HepG2 (cell line): ENCODE measurements around the gene CDHR3. TPM values are rescaled to one million over a fixed set of nuclear protein-coding genes. Genes with fewer than 3 reads are reported as not detected.

Experiments used
- ATAC-seq: fragments of 200-7000 bp; cut with Tn5 transposase; 3 replicates; pipeline ENCODE4 v1.9.1; 2020; ENCODE audit warnings: mild to moderate bottlenecking, moderate library complexity
- BruUV-seq: library from RNA; stranded (reverse); fragments of 400-500 nt; replicated peaks from 2 replicates; lab custom pipeline; 2021; lab: Mats Ljungman, UMichigan
- CTCF ChIA-PET: fragments of 300-600 bp; formaldehyde crosslinking; extraction: SDS; loops from one replicate; lab custom pipeline; 2021; ENCODE audit warnings: low total read pairs, inconsistent platforms, low intra/inter-chr PET ratio; lab: Yijun Ruan, JAX
- POLR2A ChIA-PET: fragments of 350-600 bp; sonication (Branson Sonifier 250); formaldehyde crosslinking; loops from one replicate; lab custom pipeline; 2020; ENCODE audit warnings: antibody characterized with exemption, inconsistent platforms; lab: Yijun Ruan, JAX
- DNase-seq: peaks from one replicate; pipeline ENCODE4 v3.0.0-alpha.2; 2015; ENCODE audit warnings: low spot score
- FAIRE-seq: peaks from 3 replicates; lab custom pipeline; 2011; peaks lifted over from hg19 to GRCh38; lab: Jason Lieb, UNC
- H2AFZ ChIP-seq: one replicate; pipeline ENCODE4 v1.6.1; 2011; ENCODE audit warnings: low read length, inconsistent platforms
- H3K27ac ChIP-seq: fragments of 300-600 bp; 3 replicates; pipeline ENCODE4 v1.8.0; 2011; ENCODE audit warnings: mixed run types, mild to moderate bottlenecking, mixed read lengths, low read length, inconsistent platforms; ENCODE audit not compliant: insufficient read depth; ENCODE audit errors: extremely low read length
- H3K27me3 ChIP-seq, 2 experiments: fragments of 200-600 bp in 1 of 2; 2 replicates in 1 of 2; 3 replicates in 1 of 2; pipeline versions ENCODE4 v1.6.0 to v1.8.0; 2011; ENCODE audit warnings: low read length in 2 of 2, mild to moderate bottlenecking in 2 of 2, moderate library complexity in 2 of 2, inconsistent platforms in 1 of 2; ENCODE audit not compliant: insufficient read depth in 2 of 2, control insufficient read depth in 1 of 2
- H3K36me3 ChIP-seq, 2 experiments: fragments of 200-600 bp in 1 of 2; replicated peaks in 1 of 2; 2 replicates in 1 of 2; 3 replicates in 1 of 2; pipeline versions ENCODE4 v1.5.1 to v1.8.0; 2011; ENCODE audit warnings: low read length in 2 of 2, inconsistent platforms in 1 of 2; ENCODE audit not compliant: insufficient read depth in 2 of 2, control insufficient read depth in 1 of 2
- H3K4me1 ChIP-seq: 2 replicates; pipeline ENCODE4 v1.5.1; 2012; ENCODE audit warnings: low read length, inconsistent platforms; ENCODE audit not compliant: insufficient read depth
- H3K4me2 ChIP-seq: 2 replicates; pipeline ENCODE4 v1.6.0; 2011; ENCODE audit warnings: low read depth, low read length, inconsistent platforms
- H3K4me3 ChIP-seq, 3 experiments: fragments of 200-600 bp in 1 of 3; sonication (generic), shearing (Covaris generic) in 1 of 3; replicated peaks in 1 of 3; 2 replicates each; pipeline ENCODE4 v1.5.1; 2011 to 2016; ENCODE audit warnings: low read length in 3 of 3, inconsistent platforms in 2 of 3, low read depth in 2 of 3, mild to moderate bottlenecking in 2 of 3, control low read depth in 1 of 3, mixed read lengths in 1 of 3; ENCODE audit not compliant: insufficient read depth in 1 of 3
- H3K79me2 ChIP-seq: one replicate; pipeline ENCODE4 v1.6.1; 2011; ENCODE audit warnings: low read length, inconsistent platforms; ENCODE audit not compliant: insufficient read depth
- H3K9ac ChIP-seq: 2 replicates; pipeline ENCODE4 v1.6.0; 2011; ENCODE audit warnings: mild to moderate bottlenecking, low read depth, low read length, inconsistent platforms; ENCODE audit not compliant: insufficient read depth
- H3K9me3 ChIP-seq: 2 replicates; pipeline ENCODE4 v1.5.1; 2012; ENCODE audit warnings: mild to moderate bottlenecking, low read length
- H4K20me1 ChIP-seq: 2 replicates; pipeline ENCODE4 v1.6.0; 2011; ENCODE audit warnings: inconsistent platforms, mild to moderate bottlenecking, low read length, moderate library complexity; ENCODE audit not compliant: insufficient read depth
- ATF1 ChIP-seq: IDR thresholded peaks from 2 replicates; pipeline ENCODE4 v1.6.1; 2016; ENCODE audit warnings: mild to moderate bottlenecking, control low read depth
- KDM4B ChIP-seq: sonication (generic); formaldehyde crosslinking; IDR thresholded peaks from 2 replicates; pipeline ENCODE4 v1.4.0; 2020; ENCODE audit warnings: missing genetic modification reagents
- PCBP1 ChIP-seq: fragments of 200-400 bp; formaldehyde crosslinking; IDR thresholded peaks from 2 replicates; pipeline ENCODE4 v1.6.1; 2017; ENCODE audit warnings: mild to moderate bottlenecking, low read depth, low read length, borderline replicate concordance
- STAG1 ChIP-seq: sonication (generic); formaldehyde crosslinking; IDR thresholded peaks from 2 replicates; pipeline ENCODE4 v1.4.0; 2020; ENCODE audit warnings: missing genetic modification reagents
- TBP ChIP-seq: sonication (generic); formaldehyde crosslinking; IDR thresholded peaks from 2 replicates; pipeline ENCODE4 v1.5.0; 2020; ENCODE audit warnings: missing genetic modification reagents
- WGBS: methylation state at CpG from one replicate; pipeline ENCODE4 v1.1.6; 2017; ENCODE audit warnings: low lambda C conversion rate; 5-methylcytosine and 5-hydroxymethylcytosine counted together
- in situ Hi-C: cut with HindIII; loops from 2 replicates; pipeline ENCODE4 v1.10.0; 2017; ENCODE audit warnings: low pct_unique_long_range_greater_than_20kb; ENCODE audit not compliant: extremely low pct_ligation_motif_present
- intact Hi-C: fragments of 100-400 bp; cut with micrococcal nuclease; formaldehyde crosslinking; loops from one replicate; pipeline ENCODE4 v1.10.0; 2022; ENCODE audit not compliant: unreplicated experiment
- polyA plus RNA-seq, 8 experiments: library from polyadenylated mRNA; depleted of rRNA in 3 of 8; stranded (reverse) in 7 of 8; unstranded in 1 of 8; fragments of >200 nt; fragmentation: Illumina TruSeq in 4 of 8; extraction: Trizol in 4 of 8; gene quantifications; 2 replicates each; pipeline versions ENCODE4 v1.2.1 to v1.2.3, GENCODE V29; 2011 to 2016; ENCODE audit warnings: low read depth in 4 of 8, missing spikeins in 1 of 8, mixed read lengths in 1 of 8; ENCODE audit not compliant: insufficient read depth in 1 of 8
- total RNA-seq, 5 experiments: library from RNA; depleted of rRNA; stranded (reverse); fragments of >200 nt; fragmentation: Illumina TruSeq; extraction: Trizol; gene quantifications; 2 replicates each; pipeline ENCODE4 v1.2.3, GENCODE V29; 2016; ENCODE audit warnings: low read depth in 1 of 5
- TF ChIP-seq, protein P1 (sequence below): sonication (generic); formaldehyde crosslinking; IDR thresholded peaks from 2 replicates; pipeline ENCODE4 v1.4.0; 2020; ENCODE audit warnings: mild to moderate bottlenecking, missing genetic modification reagents
- TF ChIP-seq, protein P2 (sequence below): sonication (generic); formaldehyde crosslinking; IDR thresholded peaks from 2 replicates; pipeline ENCODE4 v1.8.1; 2023; ENCODE audit warnings: mild to moderate bottlenecking, missing genetic modification reagents

The CDHR3 gene
- total and polyA plus RNA-seq, 2 of the 13 experiments (the other 11 are each of a cell fraction or from before 2014, with no cell fraction given) = 6.5 to 11.8 TPM

DNA sequence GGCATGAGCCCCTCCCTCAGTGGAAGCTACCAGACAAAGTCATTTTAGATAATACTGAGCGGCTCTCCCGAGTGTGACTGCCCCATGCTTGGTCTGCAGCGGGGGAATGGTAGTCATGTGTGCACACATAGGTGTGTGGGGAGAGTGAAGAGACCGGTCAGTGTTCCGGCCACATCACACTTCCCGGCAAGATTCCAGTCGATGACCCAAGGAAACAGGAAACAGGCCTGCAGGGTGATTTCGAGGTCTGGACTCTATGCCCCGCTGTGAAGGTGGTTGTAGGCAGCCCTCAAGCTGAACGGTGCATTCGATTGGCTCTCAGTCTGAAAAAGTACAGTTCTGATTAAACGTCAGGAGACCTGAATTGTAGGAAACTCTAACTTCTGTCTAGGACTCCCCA lies 75.9 kb downstream of the CDHR3 start (continued):
- TF ChIP-seq, protein P1, sequence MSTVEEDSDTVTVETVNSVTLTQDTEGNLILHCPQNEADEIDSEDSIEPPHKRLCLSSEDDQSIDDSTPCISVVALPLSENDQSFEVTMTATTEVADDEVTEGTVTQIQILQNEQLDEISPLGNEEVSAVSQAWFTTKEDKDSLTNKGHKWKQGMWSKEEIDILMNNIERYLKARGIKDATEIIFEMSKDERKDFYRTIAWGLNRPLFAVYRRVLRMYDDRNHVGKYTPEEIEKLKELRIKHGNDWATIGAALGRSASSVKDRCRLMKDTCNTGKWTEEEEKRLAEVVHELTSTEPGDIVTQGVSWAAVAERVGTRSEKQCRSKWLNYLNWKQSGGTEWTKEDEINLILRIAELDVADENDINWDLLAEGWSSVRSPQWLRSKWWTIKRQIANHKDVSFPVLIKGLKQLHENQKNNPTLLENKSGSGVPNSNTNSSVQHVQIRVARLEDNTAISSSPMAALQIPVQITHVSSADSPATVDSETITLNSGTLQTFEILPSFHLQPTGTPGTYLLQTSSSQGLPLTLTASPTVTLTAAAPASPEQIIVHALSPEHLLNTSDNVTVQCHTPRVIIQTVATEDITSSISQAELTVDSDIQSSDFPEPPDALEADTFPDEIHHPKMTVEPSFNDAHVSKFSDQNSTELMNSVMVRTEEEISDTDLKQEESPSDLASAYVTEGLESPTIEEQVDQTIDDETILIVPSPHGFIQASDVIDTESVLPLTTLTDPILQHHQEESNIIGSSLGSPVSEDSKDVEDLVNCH = no peak

DNA sequence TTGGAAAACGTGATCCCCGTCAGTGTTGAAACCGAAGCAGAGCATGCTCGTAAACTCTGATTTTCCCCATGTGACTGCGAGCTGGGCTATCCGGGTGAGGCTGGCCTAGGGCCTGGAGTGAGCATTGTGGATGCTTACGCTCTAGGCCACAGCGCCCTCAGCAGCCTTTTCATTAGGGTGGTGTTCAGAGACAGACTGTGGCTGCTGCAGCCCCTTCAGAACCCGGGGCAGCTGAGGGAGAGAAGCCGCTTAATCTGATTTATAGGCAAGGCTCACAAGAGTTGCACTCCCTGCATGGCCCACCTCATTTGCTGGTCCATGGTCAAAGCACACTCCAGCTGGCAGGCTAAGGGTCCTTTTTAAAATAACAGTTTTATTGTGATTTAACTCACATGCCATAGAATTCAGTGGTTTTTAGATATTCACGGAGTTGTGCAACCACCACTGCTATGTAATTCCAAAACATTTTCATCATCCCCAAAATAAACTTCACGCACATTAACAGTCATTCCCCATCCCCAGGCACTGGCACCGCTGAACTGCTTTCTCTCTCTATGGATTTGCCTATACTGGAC lies 76.5 kb downstream of the CDHR3 start:
- Histone ChIP-seq H3K36me3 (no peaks in the 10 kb centered on the region), H3K27me3 (peaks cover 0 to 7% of the 10 kb centered on the region in 2 experiments; a peak in 1 of 5 replicates), H3K79me2 (no peaks in the 10 kb centered on the region), H3K27ac (no peak overlapping the region), H3K4me3 (no peak overlapping the region), H3K9me3 (no peaks in the 10 kb centered on the region), H4K20me1 (no peaks in the 10 kb centered on the region), H3K4me1 (peaks cover 20% of the 10 kb centered on the region), H3K4me2 (no peak overlapping the region), H2AFZ (no peak overlapping the region), H3K9ac (no peak overlapping the region)
- 68% methylated on average over 13 of the region's 13 CpGs for WGBS
- FAIRE-seq = no peak
- in situ Hi-C loops (loop anchor here (5.0 kb wide), 3 partner anchors 97 to 387 kb away; no protein-coding TSS in a partner anchor), intact Hi-C loops (no loop called here)
- no peak for ATAC-seq
- BruUV-seq = no TSS peak
- TF ChIP-seq PCBP1 (no peak), TBP (CRISPR knock-in tag) (no peak), KDM4B (CRISPR knock-in tag) (no peak), STAG1 (0 out of 2 replicates have a peak, but pooled peaks have one; percentile 13), ATF1 (CRISPR knock-in tag) (no peak)
- TF ChIP-seq, protein P2, sequence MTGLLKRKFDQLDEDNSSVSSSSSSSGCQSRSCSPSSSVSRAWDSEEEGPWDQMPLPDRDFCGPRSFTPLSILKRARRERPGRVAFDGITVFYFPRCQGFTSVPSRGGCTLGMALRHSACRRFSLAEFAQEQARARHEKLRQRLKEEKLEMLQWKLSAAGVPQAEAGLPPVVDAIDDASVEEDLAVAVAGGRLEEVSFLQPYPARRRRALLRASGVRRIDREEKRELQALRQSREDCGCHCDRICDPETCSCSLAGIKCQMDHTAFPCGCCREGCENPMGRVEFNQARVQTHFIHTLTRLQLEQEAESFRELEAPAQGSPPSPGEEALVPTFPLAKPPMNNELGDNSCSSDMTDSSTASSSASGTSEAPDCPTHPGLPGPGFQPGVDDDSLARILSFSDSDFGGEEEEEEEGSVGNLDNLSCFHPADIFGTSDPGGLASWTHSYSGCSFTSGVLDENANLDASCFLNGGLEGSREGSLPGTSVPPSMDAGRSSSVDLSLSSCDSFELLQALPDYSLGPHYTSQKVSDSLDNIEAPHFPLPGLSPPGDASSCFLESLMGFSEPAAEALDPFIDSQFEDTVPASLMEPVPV (CRISPR knock-in tag) = no peak
- ChIA-PET CTCF (no interaction called here), POLR2A (no interaction called here)
- DNase-seq = no peak
